RWPE1 (cell line): Measurements from ENCODE around the gene PDE1C.

Experiments used
- CTCF ChIA-PET: fragments of 350-600 bp; sonication (Branson Sonifier 250); formaldehyde crosslinking; extraction: SDS; loops from one replicate; lab custom pipeline; 2021; lab: Yijun Ruan, JAX
- POLR2A ChIA-PET: fragments of 400-600 bp; formaldehyde crosslinking; extraction: SDS; loops from one replicate; lab custom pipeline; 2020; ENCODE audit warnings: antibody characterized with exemption; ENCODE audit not compliant: low non-redundant PET; lab: Yijun Ruan, JAX
- DNase-seq: peaks from one replicate; pipeline ENCODE4 v3.0.0; 2012; ENCODE audit warnings: low spot score
- H3K27ac ChIP-seq: fragments of 450-650 bp; 2 replicates; pipeline ENCODE4 v1.5.1; 2017
- TF ChIP-seq, protein P1 (sequence below): fragments of 450-650 bp; conservative IDR thresholded peaks from 2 replicates; pipeline ENCODE4 v1.5.1; 2017; ENCODE audit warnings: low read depth, mild to moderate bottlenecking

PDE1C gene

DNA sequence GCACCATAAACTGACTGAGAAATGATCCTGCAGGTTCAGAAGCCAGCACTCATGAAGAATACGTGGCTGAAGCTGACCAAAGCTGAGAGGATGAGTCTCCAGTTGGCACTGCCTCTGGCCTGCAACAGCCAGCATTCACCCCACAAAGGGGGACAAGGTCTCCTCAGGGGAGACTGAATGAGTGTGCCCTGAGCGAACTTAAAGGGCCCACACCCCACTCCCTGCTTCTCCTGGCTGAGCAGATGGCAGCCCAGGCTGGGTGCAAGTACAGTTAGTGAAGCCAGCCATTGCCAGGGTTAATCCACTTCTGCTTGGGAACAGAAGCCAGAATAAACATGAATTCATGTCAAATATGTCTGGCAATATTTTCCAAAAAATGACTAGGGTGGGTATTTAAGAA, 285.1 kb downstream of the PDE1C start:
- ChIA-PET POLR2A (no interaction called here), CTCF (no interaction called here)
- no peak overlapping the region for H3K27ac ChIP-seq
- DNase-seq: no peak
- TF ChIP-seq, protein P1, sequence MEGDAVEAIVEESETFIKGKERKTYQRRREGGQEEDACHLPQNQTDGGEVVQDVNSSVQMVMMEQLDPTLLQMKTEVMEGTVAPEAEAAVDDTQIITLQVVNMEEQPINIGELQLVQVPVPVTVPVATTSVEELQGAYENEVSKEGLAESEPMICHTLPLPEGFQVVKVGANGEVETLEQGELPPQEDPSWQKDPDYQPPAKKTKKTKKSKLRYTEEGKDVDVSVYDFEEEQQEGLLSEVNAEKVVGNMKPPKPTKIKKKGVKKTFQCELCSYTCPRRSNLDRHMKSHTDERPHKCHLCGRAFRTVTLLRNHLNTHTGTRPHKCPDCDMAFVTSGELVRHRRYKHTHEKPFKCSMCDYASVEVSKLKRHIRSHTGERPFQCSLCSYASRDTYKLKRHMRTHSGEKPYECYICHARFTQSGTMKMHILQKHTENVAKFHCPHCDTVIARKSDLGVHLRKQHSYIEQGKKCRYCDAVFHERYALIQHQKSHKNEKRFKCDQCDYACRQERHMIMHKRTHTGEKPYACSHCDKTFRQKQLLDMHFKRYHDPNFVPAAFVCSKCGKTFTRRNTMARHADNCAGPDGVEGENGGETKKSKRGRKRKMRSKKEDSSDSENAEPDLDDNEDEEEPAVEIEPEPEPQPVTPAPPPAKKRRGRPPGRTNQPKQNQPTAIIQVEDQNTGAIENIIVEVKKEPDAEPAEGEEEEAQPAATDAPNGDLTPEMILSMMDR: no peak

DNA sequence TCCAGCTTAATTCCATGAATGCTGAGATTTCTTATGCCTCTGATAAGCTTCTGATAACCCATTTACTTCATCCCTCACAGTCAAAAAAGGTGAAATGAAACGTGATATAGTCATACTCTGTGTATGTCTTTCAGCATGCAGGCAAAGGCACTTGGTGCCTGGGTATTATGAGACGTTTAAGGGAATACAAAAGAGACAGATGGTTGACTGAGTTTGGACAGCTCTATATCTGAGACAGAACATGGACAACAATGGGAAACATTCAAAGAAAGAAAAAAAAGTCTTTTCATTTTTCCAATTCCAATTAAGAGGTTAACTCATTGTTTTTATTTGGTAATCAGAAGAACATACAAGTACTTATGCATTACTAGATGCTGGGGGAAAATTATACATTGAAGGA, 287.0 kb downstream of the PDE1C start:
- POLR2A ChIA-PET: interaction anchor here (0.5 kb wide), 1 partner anchor 343 kb away, joined by 3 read pairs; no protein-coding TSS in a partner anchor
- CTCF ChIA-PET: interaction anchor here (0.6 to 1.0 kb wide), 3 partner anchors 28 to 427 kb away, joined by 3 read pairs; no protein-coding TSS in a partner anchor
- TF ChIP-seq, protein P1: no peak

DNA sequence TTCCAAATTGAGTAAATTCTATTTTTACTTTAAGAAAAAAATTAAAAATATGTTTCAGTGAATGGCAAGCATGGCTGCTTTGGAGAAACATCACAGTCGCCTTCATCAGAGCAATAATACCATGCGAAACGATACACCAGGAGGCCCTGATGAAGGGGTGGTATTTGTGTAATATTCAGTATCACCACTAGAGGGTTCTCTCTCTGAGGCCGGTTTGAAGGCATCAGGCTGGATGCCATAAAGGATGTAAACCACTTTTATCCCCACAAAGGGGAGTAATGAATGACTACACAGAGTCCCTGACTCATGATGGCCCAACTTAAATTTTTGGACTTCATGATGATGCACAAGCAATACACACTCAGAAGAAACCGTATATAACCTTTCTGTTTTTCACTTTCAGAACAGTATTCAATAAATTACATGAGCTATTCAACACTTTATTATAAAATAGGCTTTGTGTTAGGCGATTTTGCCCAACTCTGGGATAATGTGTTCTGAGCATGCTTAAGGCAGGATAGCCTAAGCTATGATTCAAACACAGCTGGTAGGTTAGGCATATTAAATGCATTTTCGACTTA, 287.7 kb downstream of the PDE1C start:
- peak; percentile 73 for DNase-seq
- ChIA-PET CTCF (interaction anchor here (0.6 to 1.0 kb wide), 3 partner anchors 28 to 428 kb away, joined by 3 read pairs; no protein-coding TSS in a partner anchor), POLR2A (interaction anchor here (0.5 kb wide), 1 partner anchor 344 kb away, joined by 3 read pairs; no protein-coding TSS in a partner anchor)
- TF ChIP-seq, protein P1: peak; percentile 78
- H3K27ac ChIP-seq: no peak overlapping the region

More for the DNA sequence above, 287.0 kb downstream of the PDE1C start:
- H3K27ac ChIP-seq: no peak overlapping the region
- no peak for DNase-seq

DNA sequence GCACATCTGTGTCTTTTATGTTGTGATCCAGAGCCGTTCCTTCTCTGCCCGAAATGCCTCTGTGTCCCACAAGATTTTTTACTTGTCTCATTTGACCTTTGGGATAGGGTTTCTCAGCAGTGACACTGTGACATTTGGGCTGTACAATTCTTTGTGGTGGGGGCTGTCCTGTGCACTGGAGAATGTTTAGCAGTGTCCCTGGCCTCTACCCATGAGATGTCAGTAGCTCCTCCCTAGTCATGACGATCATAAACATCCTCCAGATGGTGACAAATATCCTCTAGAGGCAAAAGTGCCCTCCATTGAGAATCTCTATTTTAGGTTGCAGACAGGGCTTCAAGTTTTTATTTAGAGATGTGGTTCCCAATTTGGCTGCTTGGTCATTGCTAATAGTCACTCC, 291.9 kb downstream of the PDE1C start:
- DNase-seq: no peak
- no peak overlapping the region for H3K27ac ChIP-seq
- POLR2A ChIA-PET: no interaction called here
- TF ChIP-seq, protein P1: no peak
- CTCF ChIA-PET: no interaction called here

DNA sequence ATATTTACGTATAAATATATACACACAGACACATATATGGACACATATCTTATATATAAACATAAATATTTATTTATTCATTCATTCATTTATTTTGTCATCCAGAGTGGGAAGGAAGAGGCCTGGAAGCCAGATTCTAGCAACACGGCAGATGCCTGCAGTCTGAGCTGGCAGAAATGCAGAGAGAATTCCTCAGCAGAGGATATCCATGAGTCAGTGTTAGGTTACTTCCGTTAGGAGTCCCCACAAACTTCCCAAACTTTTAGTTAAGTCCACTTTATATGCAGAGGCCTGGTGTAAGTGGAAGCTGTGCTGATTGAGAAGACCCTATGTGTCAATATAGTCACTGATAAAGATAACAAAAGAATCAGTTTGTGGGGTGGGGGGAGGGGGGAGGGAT, 293.6 kb downstream of the PDE1C start:
- H3K27ac ChIP-seq: no peak overlapping the region
- POLR2A ChIA-PET: no interaction called here
- DNase-seq: peak; percentile 75
- CTCF ChIA-PET: no interaction called here
- TF ChIP-seq, protein P1: no peak

DNA sequence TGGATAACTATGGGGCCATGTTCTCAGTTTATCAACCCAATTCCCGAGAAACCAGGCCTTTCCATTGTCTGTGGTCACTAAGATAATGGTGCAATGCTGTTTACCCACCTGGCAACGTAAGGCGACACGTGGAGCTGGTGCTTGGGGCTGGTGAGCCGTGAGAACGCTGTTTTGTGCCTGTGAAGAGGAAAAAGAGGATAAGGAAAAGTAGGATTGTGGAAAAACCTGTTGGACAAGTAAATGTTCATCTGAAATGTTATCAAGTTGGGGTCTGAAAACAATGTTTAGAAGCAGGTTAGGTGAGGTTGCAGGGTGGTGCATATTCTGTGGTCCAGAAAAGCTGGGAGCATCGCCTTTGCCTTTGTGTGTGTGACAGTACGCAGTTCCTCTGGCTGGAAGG, 294.7 kb downstream of the PDE1C start:
- POLR2A ChIA-PET: no interaction called here
- no peak for DNase-seq

More for the DNA sequence above, 294.7 kb downstream of the PDE1C start:
- H3K27ac ChIP-seq: no peak overlapping the region
- TF ChIP-seq, protein P1: no peak
- CTCF ChIA-PET: no interaction called here
